GM21529 (cell line): Measurements from ENCODE around the gene ARMC3.
A peak's percentile ranks its signal among the peaks of the same experiment; 100 is the strongest.
"Not testable (repeated sequence)": the region's sequence is repeated elsewhere in the genome, so short reads cannot be mapped to it uniquely, and the experiment has no call there.

Source experiments
- ATAC-seq: cut with Tn5 transposase; IDR thresholded peaks from one replicate; pipeline ENCODE4 v1.9.1; 2021; ENCODE audit not compliant: unreplicated experiment

ARMC3 gene

GRCh38 chr10:23040002-23040401, 112.1 kb downstream of the ARMC3 start:
- ATAC-seq, result no peak

DNA sequence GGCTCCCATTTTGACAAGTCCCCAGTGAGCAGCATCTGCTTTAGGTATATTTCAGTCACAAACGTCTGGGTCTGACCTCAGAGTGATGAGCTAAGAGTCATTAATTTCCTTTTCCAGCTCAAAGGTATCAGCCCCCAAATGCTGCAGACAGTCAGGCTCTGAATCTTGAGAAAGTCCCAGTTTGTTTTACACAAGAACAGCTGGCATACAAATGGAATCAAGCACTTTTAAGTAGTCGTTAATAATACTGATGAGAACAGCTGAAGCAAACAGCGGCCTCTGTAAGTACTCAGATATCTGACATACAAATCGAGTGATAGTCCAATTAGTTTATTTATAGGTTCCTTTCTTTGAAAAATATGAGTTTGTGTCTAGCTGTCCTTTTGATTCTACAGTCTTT, 118.2 kb downstream of the ARMC3 start:
- no peak for ATAC-seq

DNA sequence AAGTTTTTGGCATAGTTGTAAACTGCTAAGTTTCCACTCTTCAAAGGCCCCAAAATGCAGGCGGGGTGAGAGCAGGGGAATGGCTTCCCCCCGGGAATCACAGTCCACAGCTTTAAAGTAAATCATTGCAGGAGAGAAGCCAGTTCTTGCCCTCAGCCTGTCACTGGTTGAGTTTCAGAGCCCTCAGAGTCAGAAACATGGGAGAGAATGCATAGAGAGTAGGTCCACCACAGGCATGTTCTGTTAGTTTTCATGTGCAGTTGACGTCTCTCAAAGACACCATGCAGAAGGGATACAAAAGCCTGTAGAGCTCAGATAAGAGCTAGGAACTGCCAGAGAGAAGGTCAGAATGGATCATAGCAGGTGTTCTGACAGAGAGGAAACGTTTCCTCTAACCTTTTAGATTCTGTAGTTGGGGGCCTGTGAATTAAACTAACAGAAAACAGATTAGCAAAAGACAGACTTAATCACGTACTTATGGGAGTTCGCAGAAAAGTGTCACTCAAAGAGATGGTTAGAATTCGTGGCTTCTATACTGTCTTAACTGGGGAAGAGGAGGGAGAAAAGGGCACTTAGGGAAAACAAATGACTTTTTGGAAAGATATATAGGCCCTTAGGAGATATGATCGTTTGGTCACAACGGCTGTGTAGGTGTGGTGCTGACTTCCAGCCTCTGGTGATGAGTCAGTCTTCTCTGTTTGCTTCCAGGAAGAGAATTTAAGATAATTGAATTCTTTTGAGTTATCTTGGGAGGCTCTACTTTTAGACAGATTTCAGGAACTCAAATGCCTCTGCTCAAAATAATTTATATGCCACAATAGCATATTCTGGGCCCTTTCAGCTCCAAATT, 119.6 kb downstream of the ARMC3 start:
- no peak for ATAC-seq

DNA sequence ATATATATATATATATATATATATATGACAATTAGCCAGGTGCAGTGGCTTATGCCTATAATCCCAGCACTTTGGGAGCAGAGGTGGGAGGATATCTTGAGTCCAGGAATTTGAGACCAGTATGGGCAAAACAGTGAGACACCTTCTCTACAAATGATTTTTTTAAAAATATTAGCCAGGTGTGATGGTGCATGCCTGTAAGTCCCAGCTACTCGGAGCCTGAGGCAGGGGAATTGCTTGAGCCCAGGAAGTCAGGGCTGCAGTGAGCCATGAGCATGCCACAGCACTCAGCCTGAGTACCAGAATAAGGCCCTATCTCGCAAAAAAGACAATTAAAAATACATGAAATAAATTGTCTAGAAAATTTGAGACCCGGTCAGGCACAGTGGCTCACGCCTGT, 120.3 kb downstream of the ARMC3 start:
- no peak for ATAC-seq

DNA sequence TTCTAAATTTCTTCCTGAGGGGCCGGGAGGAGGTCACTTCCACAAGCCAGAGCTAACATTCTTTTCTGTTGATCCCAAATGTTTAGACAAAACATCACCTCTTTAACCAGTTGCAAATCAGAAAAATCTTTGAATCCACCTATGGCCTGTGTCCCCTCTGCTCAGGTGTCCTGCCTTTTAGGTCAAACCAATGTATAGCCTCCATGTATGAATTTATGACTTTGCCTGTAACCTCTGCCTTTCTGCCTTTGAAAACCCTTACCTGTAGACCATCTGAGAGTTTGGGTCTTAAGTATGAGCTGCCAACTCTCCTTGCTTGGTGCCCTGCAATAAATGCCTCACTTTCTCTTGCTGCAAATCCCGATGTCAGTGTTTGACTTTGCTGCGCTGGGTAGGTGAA, 123.4 kb downstream of the ARMC3 start:
- no peak for ATAC-seq

GRCh38 chr10:23051855-23052331, 124.0 kb downstream of the ARMC3 start:
- no peak for ATAC-seq

DNA sequence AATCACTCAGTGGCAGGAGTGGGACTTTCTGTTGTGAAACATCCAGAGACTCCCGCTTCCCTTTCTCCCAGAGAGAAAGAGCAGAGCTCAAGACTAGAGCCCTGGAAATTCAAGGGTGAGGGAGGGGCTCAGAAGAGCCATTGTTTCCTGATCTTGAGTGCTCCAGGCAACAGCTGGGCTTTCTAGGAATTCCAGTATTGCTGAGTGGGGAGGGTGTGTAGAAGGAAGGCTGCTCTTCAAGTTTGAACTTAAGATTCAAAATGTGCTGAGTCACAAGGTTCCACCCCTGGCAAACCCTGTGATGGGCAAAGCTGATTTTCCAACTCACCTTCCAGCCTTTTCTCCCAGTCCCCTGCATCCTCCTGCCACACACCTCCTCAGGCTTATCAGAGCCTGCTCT, 125.2 kb downstream of the ARMC3 start:
- no peak for ATAC-seq

- ATAC-seq, result no peak
Observed at GRCh38 chr10:23055424-23056185, 127.8 kb downstream of the ARMC3 start.

- no peak for ATAC-seq
Observed at GRCh38 chr10:23056186-23056579, 128.3 kb downstream of the ARMC3 start.

GRCh38 chr10:23058366-23058765, 130.5 kb downstream of the ARMC3 start:
- ATAC-seq, result no peak

GRCh38 chr10:23060918-23061317, 133.1 kb downstream of the ARMC3 start:
- no peak for ATAC-seq

DNA sequence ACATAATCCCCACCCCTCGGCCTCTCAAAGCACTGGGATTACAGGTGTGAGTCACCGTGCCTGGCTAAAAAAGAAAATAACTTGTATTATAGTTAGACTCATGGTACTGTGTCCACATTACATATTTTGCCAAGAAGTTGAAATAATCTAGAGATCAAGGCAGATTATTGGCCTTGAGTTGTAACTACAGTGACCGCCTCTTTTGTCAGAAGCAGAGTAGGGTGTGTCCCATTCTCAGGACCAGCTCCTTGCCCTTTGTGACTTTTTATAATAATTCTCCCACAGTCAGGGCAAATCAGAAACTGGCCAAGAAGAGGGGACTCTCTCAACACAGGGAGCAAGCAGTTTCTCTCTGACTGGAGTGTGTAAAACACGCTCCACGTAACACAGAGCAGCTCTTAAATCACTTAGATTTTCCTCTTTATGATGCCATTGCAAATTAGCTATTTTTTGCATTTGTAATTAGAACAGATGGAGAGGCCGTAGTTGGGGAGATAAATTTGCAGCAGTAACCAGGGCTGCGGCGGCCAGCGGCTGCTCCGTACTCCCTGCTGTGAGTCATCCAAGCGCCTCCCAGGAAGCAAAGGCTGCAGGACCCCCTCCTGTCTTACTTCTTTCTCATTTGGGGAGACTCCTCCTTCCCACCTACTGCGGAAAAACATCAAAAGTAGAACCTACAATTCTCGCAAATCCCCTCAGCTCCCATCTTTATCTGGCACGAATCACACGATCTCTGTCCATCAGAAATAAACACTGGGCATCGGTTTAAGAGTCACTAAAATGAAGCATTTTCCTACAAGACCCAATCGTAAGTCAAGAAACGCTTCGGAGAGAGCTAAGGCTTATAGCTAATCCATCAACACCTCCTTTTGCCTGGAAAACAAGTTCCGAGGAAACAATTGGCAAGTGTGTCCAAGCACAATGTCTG, 135.5 kb downstream of the ARMC3 start:
- ATAC-seq, result no peak

GRCh38 chr10:23063973-23064812, 136.3 kb downstream of the ARMC3 start:
- ATAC-seq, result no peak

DNA sequence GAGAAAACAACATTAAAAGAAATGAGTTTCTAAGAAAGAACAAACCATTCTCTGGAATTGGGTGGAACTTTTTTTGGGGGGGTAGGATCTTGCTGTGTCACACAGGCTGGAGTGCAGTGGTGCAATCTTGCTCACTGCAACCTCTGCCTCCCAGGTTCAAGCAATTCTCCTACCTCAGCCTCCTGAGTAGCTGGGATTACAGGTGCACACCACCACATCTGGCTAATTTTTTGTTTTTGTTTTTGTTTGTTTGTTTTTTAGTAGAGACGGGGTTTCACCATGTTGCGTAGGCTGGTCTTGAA, 136.9 kb downstream of the ARMC3 start:
- ATAC-seq, result not testable (repeated sequence)

GRCh38 chr10:23065181-23065948, 137.5 kb downstream of the ARMC3 start:
- ATAC-seq, result no peak

DNA sequence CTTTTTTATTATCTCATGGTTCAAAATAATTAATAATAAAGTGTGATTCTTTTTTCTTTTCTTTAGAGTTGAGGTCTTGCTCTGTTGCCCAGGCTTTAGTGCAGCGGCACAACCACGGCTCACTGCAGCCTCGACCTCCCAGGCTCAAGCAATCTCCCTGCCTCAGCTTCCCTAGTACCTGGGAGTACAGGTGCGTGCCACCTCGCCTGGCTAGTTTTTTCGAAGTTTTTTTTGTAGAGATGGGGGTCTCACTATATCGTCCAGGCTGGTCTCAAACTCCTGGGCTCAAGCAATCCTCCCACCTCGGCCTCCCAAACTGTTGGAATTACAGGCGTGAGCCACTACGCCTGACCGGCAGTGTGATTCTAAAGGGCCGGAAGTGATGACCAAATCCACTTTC, 139.5 kb downstream of the ARMC3 start:
- ATAC-seq, result no peak

DNA sequence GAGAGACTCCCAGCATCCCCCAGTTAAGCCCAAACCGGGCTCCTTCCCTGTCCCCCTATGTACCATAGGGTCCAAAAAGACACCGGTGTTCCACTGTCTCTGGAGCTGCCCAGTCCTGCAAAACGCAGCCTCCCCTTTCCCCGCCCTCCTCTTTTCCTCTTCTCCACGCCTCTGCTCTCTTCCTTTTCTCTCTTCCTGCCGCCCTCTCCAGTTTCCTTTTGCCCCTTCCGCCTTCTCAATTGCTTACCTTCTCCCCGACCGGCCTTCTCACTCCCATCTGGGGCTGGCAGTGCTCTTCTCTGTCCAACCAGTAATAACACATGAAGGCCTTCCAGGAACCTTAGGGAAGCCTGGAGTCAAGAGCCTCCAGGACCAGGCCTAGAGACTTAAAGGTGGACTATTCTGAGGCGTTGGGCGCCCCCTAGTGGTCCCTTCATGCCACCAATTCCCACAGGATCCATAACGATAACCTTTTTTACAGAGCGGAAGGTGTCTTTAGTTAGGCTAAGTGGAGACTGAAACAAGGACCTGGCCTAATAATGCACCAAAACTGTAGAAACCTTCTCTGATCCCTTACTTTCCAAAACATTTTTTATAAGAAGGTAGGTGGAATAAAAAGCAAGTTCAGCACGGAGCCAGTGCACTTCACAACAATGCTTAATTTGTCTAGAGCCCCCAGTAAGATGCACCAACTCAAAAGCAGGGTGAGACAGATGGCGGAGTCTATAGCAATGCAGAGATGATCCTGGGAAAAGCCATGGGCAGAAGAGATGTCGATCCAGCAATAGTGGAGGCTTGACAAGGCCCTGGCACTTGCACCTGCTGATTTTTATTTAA, 140.3 kb downstream of the ARMC3 start:
- peak; percentile 46 for ATAC-seq

- ATAC-seq, result no peak
Observed at GRCh38 chr10:23069019-23069815, 141.4 kb downstream of the ARMC3 start.
